Hepatocyte (in vitro differentiated cells): Measurements from ENCODE around the gene UBE2L5. TPM values are rescaled to one million over a fixed set of nuclear protein-coding genes. Genes with fewer than 3 reads are reported as not detected.

Experiments
- DNase-seq: peaks from one replicate; pipeline ENCODE4 v3.0.0-alpha.2; 2016; ENCODE audit warnings: low spot score
- H2AFZ ChIP-seq: fragments of 200-600 bp; sonication (generic); 2 replicates; pipeline ENCODE4 v1.6.0; 2016; ENCODE audit warnings: antibody characterized with exemption, mild to moderate bottlenecking
- H3K27ac ChIP-seq: fragments of 200-600 bp; sonication (generic); 2 replicates; pipeline ENCODE4 v1.5.1; 2016; ENCODE audit warnings: mild to moderate bottlenecking
- H3K27me3 ChIP-seq: fragments of 200-600 bp; sonication (generic); 2 replicates; pipeline ENCODE4 v1.6.1; 2016
- H3K36me3 ChIP-seq: fragments of 200-600 bp; sonication (generic); replicated peaks from 2 replicates; pipeline ENCODE4 v1.5.1; 2016; ENCODE audit warnings: low read depth; ENCODE audit not compliant: insufficient read depth
- H3K4me1 ChIP-seq: fragments of 200-600 bp; sonication (generic); 2 replicates; pipeline ENCODE4 v1.5.1; 2016; ENCODE audit warnings: mild to moderate bottlenecking, moderate library complexity; ENCODE audit not compliant: insufficient read depth
- H3K4me2 ChIP-seq: fragments of 200-600 bp; sonication (generic); 2 replicates; pipeline ENCODE4 v1.6.0; 2016
- H3K4me3 ChIP-seq: fragments of 200-600 bp; sonication (generic); 2 replicates; pipeline ENCODE4 v1.5.1; 2016; ENCODE audit warnings: mild to moderate bottlenecking
- H3K79me2 ChIP-seq: fragments of 200-600 bp; sonication (generic); 2 replicates; pipeline ENCODE4 v1.6.0; 2017; ENCODE audit warnings: mild to moderate bottlenecking
- H3K9me2 ChIP-seq: fragments of 200-600 bp; sonication (generic); replicated peaks from 2 replicates; pipeline ENCODE4 v1.6.0; 2017; ENCODE audit warnings: mild to moderate bottlenecking; ENCODE audit not compliant: insufficient read depth
- H3K9me3 ChIP-seq: fragments of 200-600 bp; sonication (generic); 2 replicates; pipeline ENCODE4 v1.5.1; 2016; ENCODE audit warnings: low read depth, mild to moderate bottlenecking
- H4K20me1 ChIP-seq: fragments of 200-600 bp; sonication (generic); 2 replicates; pipeline ENCODE4 v1.6.0; 2016; ENCODE audit warnings: mild to moderate bottlenecking; ENCODE audit not compliant: insufficient read depth, poor library complexity, severe bottlenecking
- EZH2 ChIP-seq: fragments of 200-600 bp; sonication (generic); IDR thresholded peaks from 2 replicates; pipeline ENCODE4 v1.6.1; 2016; ENCODE audit warnings: antibody characterized with exemption, mild to moderate bottlenecking, borderline replicate concordance
- EZH2phosphoT487 ChIP-seq: fragments of 200-600 bp; sonication (generic); IDR thresholded peaks from one replicate; pipeline ENCODE4 v1.6.1; 2018; ENCODE audit warnings: antibody characterized with exemption, mild to moderate bottlenecking, low read depth, moderate library complexity; ENCODE audit not compliant: unreplicated experiment, severe bottlenecking
- WGBS: methylation state at CpG from one replicate; pipeline ENCODE4 v1.1.6; 2016; ENCODE audit warnings: low lambda C conversion rate; ENCODE audit errors: missing lambda C conversion rate; 5-methylcytosine and 5-hydroxymethylcytosine counted together
- polyA plus RNA-seq: library from polyadenylated mRNA; unstranded; fragments of >200 nt; fragmentation: Nextera tagmentation; extraction: Ambion mirVana; gene quantifications from 2 replicates; pipeline ENCODE4 v1.2.1, GENCODE V29; 2016
- total RNA-seq: library from RNA; depleted of rRNA; stranded (reverse); fragments of >200 nt; gene quantifications from 2 replicates; pipeline ENCODE4 v1.2.3, GENCODE V29; 2014
- TF ChIP-seq, protein P1 (sequence below): fragments of 200-600 bp; sonication (generic); IDR thresholded peaks from 2 replicates; pipeline ENCODE4 v1.5.1; 2016; ENCODE audit warnings: antibody characterized with exemption, mild to moderate bottlenecking; ENCODE audit not compliant: poor library complexity

The UBE2L5 gene
- total and polyA plus RNA-seq, 2 experiments from 2014 or later, result not detected

DNA sequence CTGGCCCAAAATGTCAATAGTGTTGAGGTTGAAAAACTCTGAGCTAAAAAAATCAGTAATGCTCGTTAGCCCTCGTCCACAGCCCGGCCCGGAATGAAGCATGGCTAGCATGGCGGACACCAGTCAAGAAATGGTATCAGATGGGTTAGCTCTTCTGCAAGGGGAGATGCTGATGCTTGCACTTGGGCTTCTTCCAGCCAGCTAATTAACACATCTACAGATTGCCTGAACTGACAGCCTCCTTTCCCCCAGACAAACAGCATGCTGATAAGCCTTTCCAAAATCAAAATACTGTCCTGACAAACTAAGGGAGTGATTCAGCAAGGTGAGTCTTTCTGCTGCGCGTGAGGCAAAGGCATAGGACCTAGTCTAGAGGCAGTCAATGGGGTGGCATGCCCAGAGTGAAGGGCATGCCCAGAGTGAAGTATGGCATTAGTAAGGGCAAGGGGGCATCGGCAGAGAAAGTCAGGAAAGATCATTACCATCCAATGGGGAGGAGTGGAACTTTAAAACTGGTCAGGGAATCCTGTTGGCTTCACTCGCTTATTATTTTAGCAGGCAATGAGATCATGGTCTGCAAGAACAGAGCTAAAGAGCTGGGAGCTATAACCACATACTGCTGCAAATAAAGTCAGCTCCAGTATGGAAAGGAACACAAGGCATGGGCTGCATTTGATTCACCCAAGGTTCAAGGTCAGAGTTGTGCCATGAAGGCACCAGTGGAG is 30.2 kb upstream of the UBE2L5 start:
- TF ChIP-seq EZH2, result no peak
- no peak for TF ChIP-seq EZH2phosphoT487
- TF ChIP-seq, protein P1, sequence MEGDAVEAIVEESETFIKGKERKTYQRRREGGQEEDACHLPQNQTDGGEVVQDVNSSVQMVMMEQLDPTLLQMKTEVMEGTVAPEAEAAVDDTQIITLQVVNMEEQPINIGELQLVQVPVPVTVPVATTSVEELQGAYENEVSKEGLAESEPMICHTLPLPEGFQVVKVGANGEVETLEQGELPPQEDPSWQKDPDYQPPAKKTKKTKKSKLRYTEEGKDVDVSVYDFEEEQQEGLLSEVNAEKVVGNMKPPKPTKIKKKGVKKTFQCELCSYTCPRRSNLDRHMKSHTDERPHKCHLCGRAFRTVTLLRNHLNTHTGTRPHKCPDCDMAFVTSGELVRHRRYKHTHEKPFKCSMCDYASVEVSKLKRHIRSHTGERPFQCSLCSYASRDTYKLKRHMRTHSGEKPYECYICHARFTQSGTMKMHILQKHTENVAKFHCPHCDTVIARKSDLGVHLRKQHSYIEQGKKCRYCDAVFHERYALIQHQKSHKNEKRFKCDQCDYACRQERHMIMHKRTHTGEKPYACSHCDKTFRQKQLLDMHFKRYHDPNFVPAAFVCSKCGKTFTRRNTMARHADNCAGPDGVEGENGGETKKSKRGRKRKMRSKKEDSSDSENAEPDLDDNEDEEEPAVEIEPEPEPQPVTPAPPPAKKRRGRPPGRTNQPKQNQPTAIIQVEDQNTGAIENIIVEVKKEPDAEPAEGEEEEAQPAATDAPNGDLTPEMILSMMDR, result no peak
- Histone ChIP-seq H3K9me3 (no peaks in the 10 kb centered on the region), H4K20me1 (no peaks in the 10 kb centered on the region), H3K27me3 (no peaks in the 10 kb centered on the region), H3K9me2 (no peaks in the 10 kb centered on the region), H3K79me2 (no peaks in the 10 kb centered on the region), H3K36me3 (no peaks in the 10 kb centered on the region), H3K4me3 (no peak overlapping the region), H3K4me2 (no peak overlapping the region), H3K4me1 (peaks cover 16% of the 10 kb centered on the region), H3K27ac (no peak overlapping the region), H2AFZ (no peak overlapping the region)
- WGBS, result 92% methylated on average over 9 of the region's 9 CpGs
- DNase-seq, result no peak

GRCh38 chr13:30392681-30393045 is 29.6 kb upstream of the UBE2L5 start:
- Histone ChIP-seq H4K20me1 (no peaks in the 10 kb centered on the region), H3K79me2 (no peaks in the 10 kb centered on the region), H2AFZ (no peak overlapping the region), H3K4me1 (peaks cover 16% of the 10 kb centered on the region), H3K9me3 (no peaks in the 10 kb centered on the region), H3K36me3 (no peaks in the 10 kb centered on the region), H3K27ac (no peak overlapping the region), H3K4me2 (no peak overlapping the region), H3K27me3 (no peaks in the 10 kb centered on the region), H3K9me2 (no peaks in the 10 kb centered on the region), H3K4me3 (no peak overlapping the region)
- 74% methylated on average over 5 of the region's 5 CpGs for WGBS
- no peak for DNase-seq
- no peak for TF ChIP-seq EZH2phosphoT487
- TF ChIP-seq, protein P1, result no peak
- no peak for TF ChIP-seq EZH2

DNA sequence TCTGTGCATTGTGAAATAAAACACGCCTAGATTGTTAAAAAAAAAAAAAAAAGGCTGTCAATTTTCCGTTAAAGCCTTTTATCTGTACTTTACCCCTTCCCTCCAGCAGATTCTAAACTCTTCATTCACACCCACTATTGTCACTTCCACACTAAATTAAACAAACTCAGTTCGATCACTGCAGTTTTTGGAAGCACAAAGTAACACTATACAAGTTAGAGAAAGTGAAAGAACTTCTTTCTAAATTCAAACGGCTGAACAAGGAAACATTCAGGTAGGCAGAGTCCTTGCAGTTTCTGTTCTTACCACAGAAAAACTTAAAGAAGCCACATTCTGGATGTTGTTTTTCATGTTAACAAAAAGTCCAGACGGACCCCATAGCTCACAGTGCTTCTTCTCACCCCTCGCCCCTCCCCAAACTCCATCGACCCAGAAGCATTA is 27.5 kb upstream of the UBE2L5 start:
- Histone ChIP-seq H2AFZ (peak overlapping the region; percentile 64), H3K27me3 (no peaks in the 10 kb centered on the region), H3K4me2 (peak overlapping the region; percentile 77), H3K9me3 (no peaks in the 10 kb centered on the region), H3K79me2 (no peaks in the 10 kb centered on the region), H3K4me1 (peaks cover under 1% of the 10 kb centered on the region), H4K20me1 (no peaks in the 10 kb centered on the region), H3K36me3 (no peaks in the 10 kb centered on the region), H3K4me3 (peak overlapping the region; percentile 72), H3K27ac (peak overlapping the region; percentile 92), H3K9me2 (no peaks in the 10 kb centered on the region)
- no peak for TF ChIP-seq EZH2phosphoT487
- whole genome bisulfite sequencing, result 26% methylated on average over 7 of the region's 7 CpGs
- DNase-seq, result no peak

GRCh38 chr13:30395192-30396158 is 26.8 kb upstream of the UBE2L5 start:
- TF ChIP-seq, protein P1, result no peak
- TF ChIP-seq EZH2phosphoT487, result no peak
- no peak for TF ChIP-seq EZH2
- Histone ChIP-seq H3K4me1 (no peaks in the 10 kb centered on the region), H3K27ac (peak overlapping the region; percentile 92), H2AFZ (peak overlapping the region; percentile 64), H3K9me2 (no peaks in the 10 kb centered on the region), H3K4me3 (peak overlapping the region; percentile 72), H3K79me2 (no peaks in the 10 kb centered on the region), H3K27me3 (no peaks in the 10 kb centered on the region), H4K20me1 (no peaks in the 10 kb centered on the region), H3K36me3 (no peaks in the 10 kb centered on the region), H3K9me3 (no peaks in the 10 kb centered on the region), H3K4me2 (peak overlapping the region; percentile 77)
- peak; percentile 93 for DNase-seq
- WGBS, result 3% methylated on average over 19 of the region's 19 CpGs
